IMR-90 (cell line): Measurements from ENCODE around the gene SLC2A2. TPM values are rescaled to one million over a fixed set of nuclear protein-coding genes. Genes with fewer than 3 reads are reported as not detected.

Experiments used
- ATAC-seq: fragments of 200-7000 bp; cut with Tn5 transposase; 2 replicates; pipeline ENCODE4 v1.9.1; 2020; ENCODE audit warnings: low read depth, mild to moderate bottlenecking, moderate library complexity
- BruUV-seq: library from RNA; stranded (reverse); fragments of 400-500 nt; replicated peaks from 2 replicates; lab custom pipeline; 2021; lab: Mats Ljungman, UMichigan
- CTCF ChIA-PET: fragments of 300-600 bp; formaldehyde crosslinking; extraction: SDS; loops from one replicate; lab custom pipeline; 2021; ENCODE audit warnings: antibody characterized with exemption; lab: Yijun Ruan, JAX
- POLR2A ChIA-PET: fragments of 300-600 bp; sonication (Branson Sonifier 250); formaldehyde crosslinking; loops from one replicate; lab custom pipeline; 2022; ENCODE audit warnings: antibody characterized with exemption; ENCODE audit not compliant: unreplicated experiment; lab: Charles Lee
- DNase-seq: peaks from one replicate; pipeline ENCODE4 v3.0.0; 2013
- H2AFZ ChIP-seq: replicated peaks from 2 replicates; pipeline ENCODE3; 2013; ENCODE audit warnings: low read length, mild to moderate bottlenecking; ENCODE audit not compliant: poor library complexity
- H2AK5ac ChIP-seq: 2 replicates; pipeline ENCODE4 v1.6.1; 2013; ENCODE audit warnings: low read depth, low read length, inconsistent platforms
- H2AK9ac ChIP-seq: replicated peaks from 2 replicates; pipeline ENCODE3; 2013; ENCODE audit warnings: mild to moderate bottlenecking, low read depth, low read length, moderate library complexity; ENCODE audit not compliant: poor library complexity
- H2BK120ac ChIP-seq: 2 replicates; pipeline ENCODE4 v1.6.1; 2013; ENCODE audit warnings: low read depth, low read length, inconsistent platforms
- H2BK15ac ChIP-seq: 3 replicates; pipeline ENCODE4 v1.6.1; 2013; ENCODE audit warnings: low read depth, low read length, inconsistent platforms
- H2BK20ac ChIP-seq: 2 replicates; pipeline ENCODE4 v1.6.1; 2013; ENCODE audit warnings: low read depth, mild to moderate bottlenecking, inconsistent platforms, low read length, moderate library complexity
- H2BK5ac ChIP-seq: 2 replicates; pipeline ENCODE4 v1.6.1; 2013; ENCODE audit warnings: mild to moderate bottlenecking, low read depth, low read length, inconsistent platforms; ENCODE audit not compliant: poor library complexity, severe bottlenecking
- H3K14ac ChIP-seq: replicated peaks from 2 replicates; pipeline ENCODE4 v1.6.1; 2013; ENCODE audit warnings: low read depth, low read length, inconsistent platforms
- H3K18ac ChIP-seq: 2 replicates; pipeline ENCODE4 v1.6.1; 2013; ENCODE audit warnings: low read depth, low read length, control low read depth
- H3K23ac ChIP-seq: 2 replicates; pipeline ENCODE4 v1.6.1; 2013; ENCODE audit warnings: low read depth, low read length, inconsistent platforms
- H3K27ac ChIP-seq: 2 replicates; pipeline ENCODE4 v1.5.1; 2013; ENCODE audit warnings: mild to moderate bottlenecking, control low read depth, low read length; ENCODE audit not compliant: insufficient read depth
- H3K27me3 ChIP-seq: 2 replicates; pipeline ENCODE4 v1.6.1; 2013; ENCODE audit warnings: low read length; ENCODE audit not compliant: control insufficient read depth, insufficient read depth
- H3K36me3 ChIP-seq: 2 replicates; pipeline ENCODE4 v1.6.1; 2013; ENCODE audit warnings: low read length, mixed read lengths; ENCODE audit not compliant: control insufficient read depth, insufficient read depth
- H3K4ac ChIP-seq: 2 replicates; pipeline ENCODE4 v1.6.1; 2013; ENCODE audit warnings: low read depth, low read length, inconsistent platforms
- H3K4me1 ChIP-seq: 2 replicates; pipeline ENCODE4 v1.6.1; 2013; ENCODE audit warnings: low read length, mixed read lengths; ENCODE audit not compliant: control insufficient read depth, insufficient read depth
- H3K4me2 ChIP-seq: 2 replicates; pipeline ENCODE4 v1.6.1; 2013; ENCODE audit warnings: low read depth, mild to moderate bottlenecking, control low read depth, low read length, moderate library complexity
- H3K4me3 ChIP-seq: 2 replicates; pipeline ENCODE4 v1.5.1; 2013; ENCODE audit warnings: low read depth, mild to moderate bottlenecking, control low read depth, low read length, moderate library complexity; ENCODE audit not compliant: insufficient read depth
- H3K56ac ChIP-seq: 2 replicates; pipeline ENCODE4 v1.6.1; 2013; ENCODE audit warnings: low read length, inconsistent platforms; ENCODE audit not compliant: insufficient read depth; ENCODE audit errors: extremely low read depth
- H3K79me1 ChIP-seq, 2 experiments: 2 replicates each; pipeline ENCODE4 v1.6.1; 2013; ENCODE audit warnings: low read length in 2 of 2, inconsistent platforms in 1 of 2, low read depth in 1 of 2
- H3K9ac ChIP-seq: 2 replicates; pipeline ENCODE4 v1.6.1; 2013; ENCODE audit warnings: low read depth, low read length, control low read depth
- H3K9me1 ChIP-seq: 2 replicates; pipeline ENCODE4 v1.6.1; 2013; ENCODE audit warnings: low read length, inconsistent platforms; ENCODE audit not compliant: insufficient read depth
- H3K9me3 ChIP-seq: 2 replicates; pipeline ENCODE4 v1.6.1; 2013; ENCODE audit warnings: low read length; ENCODE audit not compliant: control insufficient read depth, insufficient read depth
- H4K20me1 ChIP-seq: 2 replicates; pipeline ENCODE4 v1.6.1; 2013; ENCODE audit warnings: low read length, inconsistent platforms; ENCODE audit not compliant: insufficient read depth
- H4K5ac ChIP-seq: 2 replicates; pipeline ENCODE4 v1.6.1; 2013; ENCODE audit warnings: mild to moderate bottlenecking, low read depth, low read length, control low read depth
- H4K8ac ChIP-seq, 2 experiments: 2 replicates each; pipeline ENCODE4 v1.6.1; 2013; ENCODE audit warnings: low read depth in 2 of 2, low read length in 2 of 2, control low read depth in 1 of 2, inconsistent platforms in 1 of 2
- H4K91ac ChIP-seq: 2 replicates; pipeline ENCODE4 v1.6.1; 2013; ENCODE audit warnings: low read depth, low read length, inconsistent platforms; ENCODE audit not compliant: insufficient read depth
- BHLHE40 ChIP-seq: fragments of 150-350 bp; IDR thresholded peaks from 2 replicates; pipeline ENCODE4 v1.6.1; 2016; ENCODE audit warnings: mild to moderate bottlenecking, low read depth, low read length
- CHD1 ChIP-seq: IDR thresholded peaks from 2 replicates; pipeline ENCODE4 v1.6.1; 2012; ENCODE audit warnings: low read depth, low read length, improper control_type of control experiment
- ELK1 ChIP-seq: fragments of 150-350 bp; IDR thresholded peaks from 2 replicates; pipeline ENCODE4 v1.6.1; 2016; ENCODE audit warnings: low read depth, mild to moderate bottlenecking, low read length, moderate library complexity, borderline replicate concordance
- MAFK ChIP-seq: IDR thresholded peaks from 2 replicates; pipeline ENCODE4 v1.6.1; 2012; ENCODE audit warnings: low read depth, low read length, improper control_type of control experiment
- MAZ ChIP-seq: IDR thresholded peaks from 2 replicates; pipeline ENCODE4 v1.6.1; 2012; ENCODE audit warnings: low read depth, mild to moderate bottlenecking, low read length, improper control_type of control experiment, moderate library complexity, borderline replicate concordance
- MXI1 ChIP-seq: IDR thresholded peaks from 2 replicates; pipeline ENCODE4 v1.6.1; 2012; ENCODE audit warnings: low read depth, mild to moderate bottlenecking, low read length, moderate library complexity, borderline replicate concordance
- NFE2L2 ChIP-seq: fragments of 150-350 bp; IDR thresholded peaks from 2 replicates; pipeline ENCODE4 v1.6.1; 2016; ENCODE audit warnings: low read depth, mild to moderate bottlenecking, low read length
- RCOR1 ChIP-seq: IDR thresholded peaks from 2 replicates; pipeline ENCODE4 v1.6.1; 2012; ENCODE audit warnings: mild to moderate bottlenecking, low read length, improper control_type of control experiment; ENCODE audit not compliant: insufficient replicate concordance
- USF2 ChIP-seq: fragments of 150-350 bp; IDR thresholded peaks from 2 replicates; pipeline ENCODE4 v1.6.1; 2017; ENCODE audit warnings: mild to moderate bottlenecking, antibody characterized with exemption, low read length, low read depth
- WGBS, 2 experiments: methylation state at CpG; one replicate each; pipeline versions ENCODE4 v1.1.5 to v1.1.7; 2013; ENCODE audit warnings: missing lambda C conversion rate in 2 of 2; ENCODE audit not compliant: insufficient read length in 1 of 2; ENCODE audit errors: extremely low coverage in 2 of 2; 5-methylcytosine and 5-hydroxymethylcytosine counted together
- dilution Hi-C: fragments of 300-500 bp; cut with HindIII; formaldehyde crosslinking; loops from one replicate; pipeline ENCODE4 v1.14.3; 2018; ENCODE audit warnings: low sequenced_read_pairs; ENCODE audit not compliant: unreplicated experiment
- in situ Hi-C: fragments of 300-500 bp; cut with MboI; formaldehyde crosslinking; loops from 3 replicates; pipeline ENCODE4 v1.14.3; 2019; ENCODE audit warnings: low sequenced_read_pairs, inconsistent platforms, mixed read lengths
- intact Hi-C: fragments of 100-400 bp; cut with micrococcal nuclease; formaldehyde crosslinking; loops from 2 replicates; pipeline ENCODE4 v1.10.0; 2022
- polyA plus RNA-seq, 3 experiments: library from polyadenylated mRNA; depleted of rRNA; stranded (reverse); fragments of >200 nt; gene quantifications; 2 replicates each; pipeline ENCODE4 v1.2.3, GENCODE V29; 2012; ENCODE audit warnings: low replicate concordance in 1 of 3
- total RNA-seq: library from RNA; depleted of rRNA; stranded (reverse); fragments of >200 nt; gene quantifications from 2 replicates; pipeline ENCODE4 v1.2.3, GENCODE V29; 2012
- TF ChIP-seq, protein P1 (sequence below): conservative IDR thresholded peaks from 2 replicates; pipeline ENCODE4 v1.5.1; 2012; ENCODE audit warnings: mild to moderate bottlenecking, low read depth, low read length, improper control_type of control experiment

The SLC2A2 gene
- total and polyA plus RNA-seq, 2 of the 4 experiments (the other 2 are of a cell fraction), result not detected

- H3K4me2 ChIP-seq, result no peak overlapping the region
- ATAC-seq, result no peak
- no peak overlapping the region for H2AK5ac ChIP-seq
- no peaks in the 10 kb centered on the region for H3K79me1 ChIP-seq
- H2BK5ac ChIP-seq, result no peak overlapping the region
- no peaks in the 10 kb centered on the region for H3K9me1 ChIP-seq
- ChIA-PET POLR2A (no interaction called here), CTCF (interaction anchor here (0.9 to 1.1 kb wide), 4 partner anchors 15 to 139 kb away, joined by 3 to 5 read pairs (median 3); no protein-coding TSS in a partner anchor)
- no peak overlapping the region for H3K9ac ChIP-seq
- no peaks in the 10 kb centered on the region for H4K20me1 ChIP-seq
- no peak for DNase-seq
- H3K4me3 ChIP-seq, result no peak overlapping the region
- H2AFZ ChIP-seq, result no peak overlapping the region
- no CpG with 5 or more reads among the region's 1 CpG for WGBS, 2 experiments
- H4K8ac ChIP-seq, result no peak overlapping the region
- H4K5ac ChIP-seq, result peak overlapping the region; percentile 44; the same call in 1 of the 2 replicates
- no peaks in the 10 kb centered on the region for H3K36me3 ChIP-seq
- no peak overlapping the region for H2BK120ac ChIP-seq
- dilution Hi-C loops (no loop called here), in situ Hi-C loops (loop anchor here (10.0 kb wide), 1 partner anchor 520 kb away; no protein-coding TSS in a partner anchor), intact Hi-C loops (no loop called here)
- no peak overlapping the region for H3K23ac ChIP-seq
- H4K91ac ChIP-seq, result no peak overlapping the region
- no peaks in the 10 kb centered on the region for H3K27me3 ChIP-seq
- no TSS peak for BruUV-seq
- no peak for TF ChIP-seq MAFK
- no peak for TF ChIP-seq NFE2L2
- TF ChIP-seq CHD1, result no peak
- TF ChIP-seq, protein P1, sequence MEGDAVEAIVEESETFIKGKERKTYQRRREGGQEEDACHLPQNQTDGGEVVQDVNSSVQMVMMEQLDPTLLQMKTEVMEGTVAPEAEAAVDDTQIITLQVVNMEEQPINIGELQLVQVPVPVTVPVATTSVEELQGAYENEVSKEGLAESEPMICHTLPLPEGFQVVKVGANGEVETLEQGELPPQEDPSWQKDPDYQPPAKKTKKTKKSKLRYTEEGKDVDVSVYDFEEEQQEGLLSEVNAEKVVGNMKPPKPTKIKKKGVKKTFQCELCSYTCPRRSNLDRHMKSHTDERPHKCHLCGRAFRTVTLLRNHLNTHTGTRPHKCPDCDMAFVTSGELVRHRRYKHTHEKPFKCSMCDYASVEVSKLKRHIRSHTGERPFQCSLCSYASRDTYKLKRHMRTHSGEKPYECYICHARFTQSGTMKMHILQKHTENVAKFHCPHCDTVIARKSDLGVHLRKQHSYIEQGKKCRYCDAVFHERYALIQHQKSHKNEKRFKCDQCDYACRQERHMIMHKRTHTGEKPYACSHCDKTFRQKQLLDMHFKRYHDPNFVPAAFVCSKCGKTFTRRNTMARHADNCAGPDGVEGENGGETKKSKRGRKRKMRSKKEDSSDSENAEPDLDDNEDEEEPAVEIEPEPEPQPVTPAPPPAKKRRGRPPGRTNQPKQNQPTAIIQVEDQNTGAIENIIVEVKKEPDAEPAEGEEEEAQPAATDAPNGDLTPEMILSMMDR, result no peak
- no peak for TF ChIP-seq ELK1
- no peak for TF ChIP-seq RCOR1
- no peak for TF ChIP-seq USF2
- TF ChIP-seq MAZ, result no peak
- no peak for TF ChIP-seq BHLHE40
- TF ChIP-seq MXI1, result no peak
- no peak overlapping the region for H3K27ac ChIP-seq
- no peak overlapping the region for H3K4ac ChIP-seq
- peaks cover 3% of the 10 kb centered on the region; the same call in 1 of the 2 replicates for H3K4me1 ChIP-seq
- 0 out of 3 replicates have a peak overlapping the region, but pooled peaks have one; percentile 20 for H2BK15ac ChIP-seq
- H3K9me3 ChIP-seq, result no peaks in the 10 kb centered on the region
- H3K18ac ChIP-seq, result peak overlapping the region; percentile 80; the same call in 1 of the 2 replicates
- no peak overlapping the region for H3K14ac ChIP-seq
- no peak overlapping the region for H2BK20ac ChIP-seq
- no peak overlapping the region for H3K56ac ChIP-seq
- no peak overlapping the region for H2AK9ac ChIP-seq
Measured at GRCh38 chr3:171044384-171044783, 17.9 kb upstream of the SLC2A2 start.
